Measurements from ENCODE around the gene A4GALT. TPM values are rescaled to one million over a fixed set of nuclear protein-coding genes. Genes with fewer than 3 reads are reported as not detected.

The A4GALT gene
- total and polyA plus RNA-seq, 2 experiments from 2014 or later = 14.8 to 18.6 TPM

DNA sequence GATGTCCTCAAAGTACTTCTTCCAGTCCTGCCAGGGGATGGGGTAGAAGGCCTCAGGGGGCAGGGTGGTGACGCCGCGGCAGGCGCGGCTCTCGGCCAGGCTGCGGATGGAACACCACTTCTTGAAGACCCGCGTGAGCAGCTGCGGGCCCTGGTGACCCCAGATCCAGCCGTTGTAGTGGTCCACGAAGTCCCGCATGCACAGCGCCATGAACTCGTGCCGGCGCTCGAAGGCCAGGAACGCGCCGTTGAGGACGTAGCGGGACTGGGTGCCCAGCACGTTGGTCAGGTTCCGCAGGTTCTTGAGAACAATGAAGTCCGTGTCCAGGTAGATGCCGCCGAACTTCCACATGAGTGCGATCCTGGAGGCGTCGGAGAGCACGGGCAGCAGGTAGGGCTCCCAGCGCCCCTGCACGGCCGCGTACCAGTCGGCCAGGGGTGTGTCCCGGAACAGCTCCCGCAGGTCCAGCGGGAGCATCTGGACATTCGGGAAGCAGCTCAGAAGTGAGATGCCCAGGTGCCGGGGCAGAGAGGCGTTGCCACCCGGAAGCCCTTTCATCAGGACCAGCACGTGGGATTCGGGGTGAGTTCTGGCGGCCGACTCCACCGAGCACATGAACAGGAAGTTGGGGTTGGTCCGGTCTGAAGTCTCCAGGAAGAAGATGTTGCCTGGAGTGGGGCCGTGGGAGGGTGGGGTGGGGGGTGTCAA, 27.5 kb downstream of the A4GALT start:
- no peaks in the 10 kb centered on the region for H3K79me2 ChIP-seq (ENCODE audit: insufficient read depth)
- H3K27me3 ChIP-seq (replicated peaks; ENCODE audit: insufficient read depth) = no peaks in the 10 kb centered on the region
- 94 to 98% methylated on average over 37 to 50 of the region's 51 CpGs for WGBS, 2 experiments (ENCODE audit: low coverage in 1 of 2, low lambda C conversion rate in 2 of 2, missing lambda C conversion rate in 2 of 2)
- H3K4me2 ChIP-seq (ENCODE audit: unreplicated experiment) = no peak overlapping the region
- no peaks in the 10 kb centered on the region for H4K20me1 ChIP-seq (ENCODE audit: insufficient read depth)
- H3K9me2 ChIP-seq (ENCODE audit: insufficient read depth) = no peaks in the 10 kb centered on the region
- H3F3A ChIP-seq (ENCODE audit: insufficient read depth) = peaks cover 11% of the 10 kb centered on the region; the same call in 1 of the 2 replicates
- no peaks in the 10 kb centered on the region for H3K9me3 ChIP-seq (ENCODE audit: low read depth)
- TF ChIP-seq EZH2phosphoT487 (IDR thresholded peaks at IDR 0.05; ENCODE audit: insufficient read depth, low read depth) (no peak), EZH2 (IDR thresholded peaks at IDR 0.05; ENCODE audit: insufficient read depth, poor library complexity, severe bottlenecking) (no peak)
- H3K27ac ChIP-seq = no peak overlapping the region
- H3K36me3 ChIP-seq (ENCODE audit: low read depth) = no peaks in the 10 kb centered on the region
- H2AFZ ChIP-seq = no peak overlapping the region
- in situ Hi-C loops (cut with MboI) = no loop called here
- DNase-seq = no peak
- H3K4me1 ChIP-seq (ENCODE audit: insufficient read depth) = peaks cover 13% of the 10 kb centered on the region
- no peak overlapping the region for H3K4me3 ChIP-seq
- H3K9ac ChIP-seq = no peak overlapping the region

- H3K9me3 ChIP-seq (ENCODE audit: low read depth) = no peaks in the 10 kb centered on the region
- no peaks in the 10 kb centered on the region for H3K79me2 ChIP-seq (ENCODE audit: insufficient read depth)
- H3K4me3 ChIP-seq = no peak overlapping the region
- in situ Hi-C loops (cut with MboI) = no loop called here
- no peaks in the 10 kb centered on the region for H4K20me1 ChIP-seq (ENCODE audit: insufficient read depth)
- WGBS, 2 experiments (ENCODE audit: low coverage in 1 of 2, low lambda C conversion rate in 2 of 2, missing lambda C conversion rate in 2 of 2) = 86 to 87% methylated on average over 24 to 32 of the region's 32 CpGs
- no peaks in the 10 kb centered on the region for H3K27me3 ChIP-seq (replicated peaks; ENCODE audit: insufficient read depth)
- H3K36me3 ChIP-seq (ENCODE audit: low read depth) = no peaks in the 10 kb centered on the region
- DNase-seq = no peak
- peaks cover 20% of the 10 kb centered on the region for H3K4me1 ChIP-seq (ENCODE audit: insufficient read depth)
- H3K4me2 ChIP-seq (ENCODE audit: unreplicated experiment) = no peak overlapping the region
- no peak for TF ChIP-seq EZH2phosphoT487 (IDR thresholded peaks at IDR 0.05; ENCODE audit: insufficient read depth, low read depth)
- no peak for TF ChIP-seq EZH2 (IDR thresholded peaks at IDR 0.05; ENCODE audit: insufficient read depth, poor library complexity, severe bottlenecking)
- H2AFZ ChIP-seq = no peak overlapping the region
- no peaks in the 10 kb centered on the region for H3K9me2 ChIP-seq (ENCODE audit: insufficient read depth)
- peaks cover 11% of the 10 kb centered on the region; the same call in 1 of the 2 replicates for H3F3A ChIP-seq (ENCODE audit: insufficient read depth)
- H3K9ac ChIP-seq = no peak overlapping the region
- H3K27ac ChIP-seq = no peak overlapping the region
Observed at GRCh38 chr22:42692239-42693054, 28.2 kb downstream of the A4GALT start.

DNA sequence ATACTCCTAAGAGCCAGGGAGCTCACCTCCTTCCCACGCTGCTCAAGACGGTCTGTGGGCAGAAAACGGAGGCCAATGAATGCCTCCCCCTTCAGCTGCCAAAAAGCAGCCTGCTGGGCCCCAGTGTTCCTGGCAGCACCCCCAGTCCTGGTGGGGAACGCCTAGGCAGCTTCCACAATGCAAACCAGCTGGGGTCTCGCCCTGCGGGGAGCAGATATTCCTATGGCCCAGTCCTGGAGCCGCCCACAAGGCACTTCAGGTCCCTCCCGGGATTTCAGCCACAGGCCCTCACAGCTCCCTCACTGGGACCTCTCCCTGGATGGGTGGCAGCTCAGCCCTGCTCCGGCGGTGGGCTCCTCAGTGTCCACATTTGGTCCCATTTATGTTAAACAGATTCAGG, 29.2 kb downstream of the A4GALT start:
- 55 to 57% methylated on average over 7 to 10 of the region's 10 CpGs for WGBS, 2 experiments (ENCODE audit: low coverage in 1 of 2, low lambda C conversion rate in 2 of 2, missing lambda C conversion rate in 2 of 2)
- H3K27ac ChIP-seq = no peak overlapping the region
- no peak for DNase-seq

More for the DNA sequence above, 29.2 kb downstream of the A4GALT start:
- Histone ChIP-seq H3K27me3 (replicated peaks; ENCODE audit: insufficient read depth) (no peaks in the 10 kb centered on the region), H3K9ac (no peak overlapping the region), H2AFZ (no peak overlapping the region), H3K4me1 (ENCODE audit: insufficient read depth) (peaks cover 23% of the 10 kb centered on the region), H3K36me3 (ENCODE audit: low read depth) (no peaks in the 10 kb centered on the region), H3K79me2 (ENCODE audit: insufficient read depth) (no peaks in the 10 kb centered on the region), H3F3A (ENCODE audit: insufficient read depth) (0 out of 2 replicates have a peak, but pooled peaks cover 5% of the 10 kb centered on the region), H3K9me3 (ENCODE audit: low read depth) (no peaks in the 10 kb centered on the region), H4K20me1 (ENCODE audit: insufficient read depth) (no peaks in the 10 kb centered on the region), H3K4me2 (ENCODE audit: unreplicated experiment) (no peak overlapping the region), H3K9me2 (ENCODE audit: insufficient read depth) (no peaks in the 10 kb centered on the region), H3K4me3 (no peak overlapping the region)
- TF ChIP-seq EZH2 (IDR thresholded peaks at IDR 0.05; ENCODE audit: insufficient read depth, poor library complexity, severe bottlenecking) (no peak), EZH2phosphoT487 (IDR thresholded peaks at IDR 0.05; ENCODE audit: insufficient read depth, low read depth) (no peak)
- in situ Hi-C loops (cut with MboI) = no loop called here
